SK-N-SH (cell line): ENCODE results near the gene PCYT2. TPM values are rescaled to one million over a fixed set of nuclear protein-coding genes. Genes with fewer than 3 reads are reported as not detected.
A peak's percentile ranks its signal among the peaks of the same experiment; 100 is the strongest.

Experiments
- CTCF ChIA-PET: fragments of 300-600, 350-600 bp; formaldehyde crosslinking; extraction: SDS; loops from one replicate; lab custom pipeline; 2021; lab: Yijun Ruan, JAX
- POLR2A ChIA-PET: fragments of 350-600 bp; sonication (Branson Sonifier 250); formaldehyde crosslinking; extraction: SDS; loops from one replicate; lab custom pipeline; 2020; ENCODE audit warnings: antibody characterized with exemption, inconsistent platforms; lab: Yijun Ruan, JAX
- DNase-seq: peaks from one replicate; pipeline ENCODE4 v3.0.0; 2012
- H2AFZ ChIP-seq: fragments of 200-600 bp; sonication (generic); 2 replicates; pipeline ENCODE4 v1.8.1; 2016; ENCODE audit warnings: antibody characterized with exemption, mild to moderate bottlenecking, low read depth
- H3F3A ChIP-seq: fragments of 200-600 bp; sonication (generic); replicated peaks from 2 replicates; pipeline ENCODE3; 2016; ENCODE audit warnings: antibody characterized with exemption, mild to moderate bottlenecking; ENCODE audit not compliant: insufficient read depth
- H3K27ac ChIP-seq, 2 experiments: fragments of 200-500 bp in 1 of 2; fragments of 200-600 bp in 1 of 2; sonication (Bioruptor generic) in 1 of 2; sonication (generic), shearing (Covaris generic) in 1 of 2; 2 replicates each; pipeline versions ENCODE4 v1.5.1 to v1.6.1; 2014 to 2016; ENCODE audit warnings: low read depth in 2 of 2, inconsistent platforms in 1 of 2, low read length in 1 of 2, mild to moderate bottlenecking in 1 of 2, mixed read lengths in 1 of 2
- H3K27me3 ChIP-seq: fragments of 200-600 bp; sonication (generic), shearing (Covaris generic); 2 replicates; pipeline ENCODE4 v1.6.1; 2016; ENCODE audit warnings: mixed run types; ENCODE audit not compliant: insufficient read depth
- H3K36me3 ChIP-seq, 2 experiments: fragments of 200-500 bp in 1 of 2; fragments of 200-600 bp in 1 of 2; sonication (Bioruptor generic) in 1 of 2; sonication (generic) in 1 of 2; replicated peaks in 1 of 2; 2 replicates each; pipeline versions ENCODE3 to v1.5.1; 2014 to 2016; ENCODE audit warnings: low read length in 1 of 2, mild to moderate bottlenecking in 1 of 2; ENCODE audit not compliant: insufficient read depth in 2 of 2, control insufficient read depth in 1 of 2
- H3K4me1 ChIP-seq, 2 experiments: fragments of 200-500 bp in 1 of 2; fragments of 200-600 bp in 1 of 2; sonication (Bioruptor generic) in 1 of 2; sonication (generic), shearing (Covaris generic) in 1 of 2; 2 replicates each; pipeline versions ENCODE4 v1.5.1 to v1.6.1; 2014 to 2016; ENCODE audit warnings: low read depth in 1 of 2, low read length in 1 of 2, mixed run types in 1 of 2; ENCODE audit not compliant: insufficient read depth in 2 of 2, control insufficient read depth in 1 of 2
- H3K4me2 ChIP-seq: fragments of 200-600 bp; sonication (generic), shearing (Covaris generic); 2 replicates; pipeline ENCODE4 v1.6.1; 2017; ENCODE audit warnings: mixed run types
- H3K4me3 ChIP-seq, 2 experiments: fragments of 200-500 bp in 1 of 2; fragments of 200-600 bp in 1 of 2; sonication (Bioruptor generic) in 1 of 2; sonication (generic), shearing (Covaris generic) in 1 of 2; 2 replicates each; pipeline versions ENCODE4 v1.5.1 to v1.8.1; 2014 to 2016; ENCODE audit warnings: low read depth in 2 of 2, inconsistent platforms in 1 of 2, low read length in 1 of 2, mild to moderate bottlenecking in 1 of 2, mixed read lengths in 1 of 2, moderate library complexity in 1 of 2
- H3K79me2 ChIP-seq: fragments of 200-600 bp; sonication (generic); 2 replicates; pipeline ENCODE4 v1.8.1; 2017; ENCODE audit warnings: mild to moderate bottlenecking; ENCODE audit not compliant: insufficient read depth
- H3K9ac ChIP-seq: fragments of 200-600 bp; sonication (generic); 2 replicates; pipeline ENCODE4 v1.6.1; 2017; ENCODE audit warnings: mixed run types
- H3K9me2 ChIP-seq: fragments of 200-600 bp; sonication (generic); 2 replicates; pipeline ENCODE4 v1.6.1; 2017; ENCODE audit warnings: mixed run types
- H3K9me3 ChIP-seq: fragments of 200-600 bp; sonication (generic); 2 replicates; pipeline ENCODE4 v1.6.1; 2017; ENCODE audit warnings: mixed run types, mild to moderate bottlenecking, moderate library complexity
- H4K20me1 ChIP-seq: fragments of 200-600 bp; sonication (generic); 2 replicates; pipeline ENCODE4 v1.6.1; 2017; ENCODE audit warnings: mild to moderate bottlenecking, mixed run types; ENCODE audit not compliant: insufficient read depth
- CHD2 ChIP-seq: fragments of 150-350 bp; IDR thresholded peaks from 2 replicates; pipeline ENCODE4 v1.6.1; 2018; ENCODE audit warnings: low read length; ENCODE audit not compliant: partially characterized antibody
- FOSL2 ChIP-seq: IDR thresholded peaks from 2 replicates; pipeline ENCODE4 v1.4.0; 2012; ENCODE audit warnings: low read depth, mild to moderate bottlenecking, moderate library complexity, borderline replicate concordance
- GABPA ChIP-seq: IDR thresholded peaks from 2 replicates; pipeline ENCODE4 v1.4.0; 2012; ENCODE audit warnings: low read depth, mild to moderate bottlenecking
- GATA2 ChIP-seq: sonication (generic); formaldehyde crosslinking; IDR thresholded peaks from 2 replicates; pipeline ENCODE4 v1.5.0; 2020; ENCODE audit warnings: mild to moderate bottlenecking, missing genetic modification reagents
- IRF3 ChIP-seq: fragments of 150-350 bp; IDR thresholded peaks from 2 replicates; pipeline ENCODE4 v1.6.1; 2016; ENCODE audit warnings: mild to moderate bottlenecking, low read depth, low read length
- MXI1 ChIP-seq: IDR thresholded peaks from 2 replicates; pipeline ENCODE4 v1.6.1; 2012; ENCODE audit warnings: mild to moderate bottlenecking, low read depth, low read length, improper control_type of control experiment
- NRF1 ChIP-seq: IDR thresholded peaks from 2 replicates; pipeline ENCODE4 v1.6.1; 2012; ENCODE audit warnings: low read depth, mild to moderate bottlenecking, low read length
- POLR2AphosphoS5 ChIP-seq: IDR thresholded peaks from 2 replicates; pipeline ENCODE4 v1.6.1; 2012; ENCODE audit warnings: low read depth, low read length
- RAD21 ChIP-seq: IDR thresholded peaks from 2 replicates; pipeline ENCODE4 v1.6.1; 2012; ENCODE audit warnings: mild to moderate bottlenecking, low read length
- REST ChIP-seq: IDR thresholded peaks from 2 replicates; pipeline ENCODE4 v1.6.1; 2012; ENCODE audit warnings: mild to moderate bottlenecking, low read depth, low read length, moderate library complexity
- RFX5 ChIP-seq: IDR thresholded peaks from 2 replicates; pipeline ENCODE4 v1.6.1; 2012; ENCODE audit warnings: mild to moderate bottlenecking, improper control_type of control experiment, low read length
- RXRA ChIP-seq: IDR thresholded peaks from 2 replicates; pipeline ENCODE4 v1.4.0; 2012; ENCODE audit warnings: low read depth, mild to moderate bottlenecking, borderline replicate concordance
- TCF12 ChIP-seq: IDR thresholded peaks from 2 replicates; pipeline ENCODE4 v1.4.0; 2012
- USF1 ChIP-seq: IDR thresholded peaks from 2 replicates; pipeline ENCODE4 v1.4.0; 2012; ENCODE audit warnings: low read depth, borderline replicate concordance
- USF2 ChIP-seq: fragments of 150-350 bp; IDR thresholded peaks from 2 replicates; pipeline ENCODE4 v1.6.1; 2017; ENCODE audit warnings: antibody characterized with exemption, low read length, low read depth, borderline replicate concordance
- WGBS: methylation state at CpG from one replicate; pipeline ENCODE4 v1.1.6; 2017; ENCODE audit warnings: low lambda C conversion rate; 5-methylcytosine and 5-hydroxymethylcytosine counted together
- polyA plus RNA-seq, 3 experiments: library from polyadenylated mRNA; depleted of rRNA; stranded (reverse); fragments of >200 nt; gene quantifications; 2 replicates each; pipeline ENCODE4 v1.2.3, GENCODE V29; 2012

The PCYT2 gene
- polyA plus RNA-seq, 1 of the 3 experiments (the other 2 are of a cell fraction) = 46.2 TPM

GRCh38 chr17:81909966-81910839, 996 bp downstream of the PCYT2 start:
- H3K9me2 ChIP-seq = no peaks in the 10 kb centered on the region
- H3K27me3 ChIP-seq = no peaks in the 10 kb centered on the region
- POLR2A ChIA-PET = interaction anchor here (0.6 to 1.7 kb wide), 3 partner anchors 9 to 27 kb away, joined by 3 to 6 read pairs (median 3); no protein-coding TSS in a partner anchor
- H3K4me3 ChIP-seq = peak overlapping the region; percentile 85 to 96
- H3K27ac ChIP-seq = no peak overlapping the region
- H4K20me1 ChIP-seq = peaks cover 16% of the 10 kb centered on the region
- no peaks in the 10 kb centered on the region for H3K9me3 ChIP-seq
- peaks cover 8 to 14% of the 10 kb centered on the region in 2 experiments; a peak in 2 of 4 replicates for H3K4me1 ChIP-seq
- no peak overlapping the region; the same call in 1 of the 2 replicates for H2AFZ ChIP-seq
- peak; percentile 66 for DNase-seq
- H3K9ac ChIP-seq = peak overlapping the region; percentile 71
- H3K79me2 ChIP-seq = peaks cover 10% of the 10 kb centered on the region; the same call in 1 of the 2 replicates
- peak overlapping the region; percentile 100 for H3K4me2 ChIP-seq
- CTCF ChIA-PET = interaction anchor here (0.7 to 3.8 kb wide), 12 partner anchors 18 to 176 kb away, joined by 3 to 20 read pairs (median 3); partner anchors contain the start of gene P4HB
- WGBS = 63% methylated on average over 18 of the region's 23 CpGs
- TF ChIP-seq GABPA = no peak
- TF ChIP-seq TCF12 = no peak
- TF ChIP-seq IRF3 = no peak
- no peak for TF ChIP-seq NRF1
- no peak for TF ChIP-seq USF2
- TF ChIP-seq GATA2 (CRISPR knock-in tag) = no peak
- TF ChIP-seq USF1 = no peak
- TF ChIP-seq RXRA = no peak
- TF ChIP-seq POLR2AphosphoS5 = no peak
- H3K36me3 ChIP-seq = peaks cover 19 to 71% of the 10 kb centered on the region in 2 experiments
- peaks cover 12% of the 10 kb centered on the region for H3F3A ChIP-seq

- no peaks in the 10 kb centered on the region for H3K27me3 ChIP-seq
- no peak for DNase-seq
- peaks cover 18 to 70% of the 10 kb centered on the region in 2 experiments for H3K36me3 ChIP-seq
- H3F3A ChIP-seq = peaks cover 18% of the 10 kb centered on the region
- H3K9me2 ChIP-seq = no peaks in the 10 kb centered on the region
- H3K27ac ChIP-seq = no peak overlapping the region
- H2AFZ ChIP-seq = no peak overlapping the region
- H3K4me3 ChIP-seq = no peak overlapping the region
- no peak overlapping the region; the same call in 1 of the 2 replicates for H3K4me2 ChIP-seq
- WGBS = 96% methylated on average over 9 of the region's 12 CpGs
- peaks cover 7% of the 10 kb centered on the region; the same call in 1 of the 2 replicates for H3K79me2 ChIP-seq
- peaks cover 8 to 14% of the 10 kb centered on the region in 2 experiments; a peak in 2 of 4 replicates for H3K4me1 ChIP-seq
- H3K9ac ChIP-seq = no peak overlapping the region
- CTCF ChIA-PET = interaction anchor here (0.6 to 1.2 kb wide), 10 partner anchors 17 to 183 kb away, joined by 3 to 4 read pairs (median 3); partner anchors contain the start of gene P4HB
- peaks cover 10% of the 10 kb centered on the region for H4K20me1 ChIP-seq
- POLR2A ChIA-PET = interaction anchor here (0.6 to 0.7 kb wide), 3 partner anchors 26 to 39 kb away, joined by 3 read pairs; no protein-coding TSS in a partner anchor
- H3K9me3 ChIP-seq = no peaks in the 10 kb centered on the region
- TF ChIP-seq RAD21 = no peak
- TF ChIP-seq RFX5 = no peak
- no peak for TF ChIP-seq IRF3
- no peak for TF ChIP-seq USF2
- no peak for TF ChIP-seq CHD2
- no peak for TF ChIP-seq GABPA
- no peak for TF ChIP-seq REST
- TF ChIP-seq MXI1 = no peak
- TF ChIP-seq FOSL2 = no peak
Measured at GRCh38 chr17:81909231-81909630, 2.0 kb downstream of the PCYT2 start.
